NCI-H345 (cell line): ENCODE data around the gene MYO1D.
"Not testable (repeated sequence)": the region's sequence is repeated elsewhere in the genome, so short reads cannot be mapped to it uniquely, and the experiment has no call there.

Source experiments
- DNase-seq: peaks from one replicate; lab custom pipeline; 2025; lab: John Stamatoyannopoulos, UW

Gene MYO1D

GRCh38 chr17:32894245-32894644 lies 17.3 kb upstream of the MYO1D start:
- no peak for DNase-seq

- not testable (repeated sequence) for DNase-seq
Measured at GRCh38 chr17:32887410-32887809, 10.5 kb upstream of the MYO1D start.

DNA sequence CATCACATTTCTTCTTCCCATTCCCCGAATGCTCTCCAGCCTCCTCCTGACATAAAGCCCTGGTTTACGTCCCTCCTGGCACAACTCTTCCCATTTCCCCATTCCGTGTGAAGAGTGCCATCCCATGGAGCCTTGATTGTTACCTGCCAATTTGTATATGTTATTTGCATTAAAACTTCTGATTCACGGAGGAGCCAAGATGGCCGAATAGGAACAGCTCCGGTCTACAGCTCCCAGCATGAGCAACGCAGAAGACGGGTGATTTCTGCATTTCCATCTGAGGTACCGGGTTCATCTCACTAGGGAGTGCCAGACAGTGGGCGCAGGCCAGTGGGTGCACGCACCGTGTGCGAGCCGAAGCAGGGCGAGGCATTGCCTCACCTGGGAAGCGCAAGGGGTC lies 10.0 kb upstream of the MYO1D start:
- peak; percentile 21 for DNase-seq

DNA sequence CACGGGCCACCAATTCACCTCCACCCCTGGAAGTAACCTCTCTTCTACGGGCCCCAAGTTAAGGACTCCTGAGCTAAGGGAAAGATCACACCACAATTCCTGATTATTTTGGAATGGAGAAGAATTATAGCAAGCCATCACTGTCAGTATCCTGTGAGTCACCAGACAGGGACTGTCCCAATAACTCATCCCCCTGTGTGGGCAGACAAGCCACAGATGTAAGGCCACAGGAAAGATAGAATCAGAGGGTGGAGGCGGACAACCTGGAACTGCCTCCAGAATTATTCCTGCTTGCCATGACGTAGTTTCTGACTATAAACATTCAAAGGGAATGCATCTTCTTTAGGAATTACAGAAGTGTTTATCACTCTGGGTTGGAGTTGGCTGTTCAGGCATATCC lies 5.8 kb upstream of the MYO1D start:
- no peak for DNase-seq

DNA sequence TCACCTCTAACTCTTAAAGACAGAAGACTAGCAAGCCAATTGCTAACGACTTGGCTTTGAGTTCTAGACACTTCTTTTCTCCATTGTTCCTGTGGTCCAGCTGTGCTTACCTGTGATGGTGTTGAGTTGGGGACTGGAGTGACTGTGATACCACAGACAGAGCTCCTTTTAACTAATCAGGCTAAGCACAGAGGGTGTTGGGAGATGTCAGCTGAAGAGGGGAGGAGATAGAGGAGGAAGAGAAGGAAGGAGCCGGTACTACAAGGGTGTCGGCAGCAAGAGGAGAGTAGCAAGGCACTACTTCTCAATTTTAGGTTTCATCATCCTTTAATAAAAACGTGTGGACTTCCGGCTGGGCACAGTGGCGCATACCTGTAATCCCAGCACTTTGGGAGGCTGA lies 5.1 kb upstream of the MYO1D start:
- DNase-seq = no peak

DNA sequence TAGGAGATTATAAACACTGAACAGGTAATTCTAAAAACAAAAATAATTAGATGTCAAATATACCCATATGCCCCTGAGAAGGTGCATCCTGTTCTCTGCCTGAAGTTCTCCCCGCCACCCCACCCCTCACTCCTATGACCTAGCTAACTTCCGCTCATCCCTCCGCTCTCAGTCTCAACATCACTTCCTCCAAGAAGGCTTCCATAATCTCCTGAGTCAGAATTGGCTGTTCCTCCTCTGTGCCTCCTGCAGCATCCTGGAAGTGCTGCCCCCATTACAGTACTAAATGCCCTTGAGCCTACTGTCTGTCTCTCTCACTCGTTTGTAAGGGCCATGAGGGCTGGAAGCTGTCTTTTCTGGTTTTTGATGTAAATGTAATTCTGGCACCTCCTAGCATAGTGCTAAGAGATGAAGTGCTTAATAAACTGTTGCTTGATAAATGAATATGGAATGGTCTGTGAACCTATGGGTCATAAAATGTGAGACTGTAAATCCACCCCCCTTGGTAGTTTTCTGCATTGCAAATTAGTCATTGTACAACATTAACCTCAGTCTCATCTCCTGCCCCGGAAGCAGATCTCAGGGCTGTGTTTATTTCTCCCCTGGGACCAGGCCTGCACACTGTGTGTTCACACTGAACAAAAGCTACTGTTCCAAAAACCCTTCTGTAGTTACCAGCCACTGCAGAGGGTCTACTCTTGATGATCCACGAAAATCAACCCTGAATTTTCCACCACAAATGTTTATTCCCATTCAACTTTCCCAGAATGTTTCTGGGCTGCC lies 3.9 kb upstream of the MYO1D start:
- no peak for DNase-seq

DNA sequence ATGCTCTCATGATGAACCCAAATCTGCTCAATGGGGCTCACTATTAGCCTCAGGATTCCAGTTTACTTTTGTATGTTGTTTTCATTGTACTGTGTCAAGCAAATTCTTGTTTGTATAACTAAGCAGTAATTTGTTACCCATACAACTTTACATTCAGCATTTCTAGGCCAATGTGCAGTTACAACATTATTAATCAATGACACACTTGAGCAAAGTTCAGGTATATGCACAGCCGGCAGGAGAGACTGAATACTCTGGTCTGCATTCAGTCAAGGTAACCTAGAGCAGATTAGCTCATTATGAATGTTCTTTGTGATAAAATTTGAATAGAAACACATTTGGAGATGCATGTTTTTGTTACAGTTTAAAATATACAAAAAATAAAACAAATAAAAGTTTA lies 2.2 kb upstream of the MYO1D start:
- no peak for DNase-seq

- no peak for DNase-seq
Measured at GRCh38 chr17:32878211-32878610, 1.3 kb upstream of the MYO1D start.

DNA sequence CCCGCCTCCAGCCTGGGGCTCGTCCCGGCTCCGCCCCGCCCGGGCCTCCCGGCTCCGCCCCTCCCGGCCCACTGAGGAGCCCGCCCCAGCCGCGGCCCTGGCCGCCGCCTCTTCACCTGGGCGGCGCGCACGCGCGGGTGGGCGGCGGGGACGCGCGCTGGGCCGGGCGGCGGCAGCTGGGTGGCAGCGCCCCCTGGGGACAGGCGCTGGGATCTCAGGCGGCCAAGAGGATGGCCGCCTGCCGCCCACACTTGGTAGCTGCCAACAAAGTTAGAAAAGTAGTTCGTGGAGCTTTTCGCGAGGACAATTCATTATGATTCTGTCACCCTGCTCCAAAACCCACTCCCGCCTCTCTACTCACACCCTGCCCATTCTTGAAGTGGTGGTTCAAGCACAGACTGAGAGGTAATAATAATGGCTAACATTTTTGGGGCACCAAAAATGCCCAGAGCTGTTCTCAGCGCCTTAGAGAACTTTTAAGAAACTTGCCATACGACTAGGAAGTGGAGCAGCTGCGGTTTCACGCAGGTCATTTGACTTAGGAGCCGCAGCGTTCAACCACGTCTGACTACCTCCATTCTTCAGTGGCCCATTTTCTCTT lies 340 bp upstream of the MYO1D start:
- peak; percentile 96 for DNase-seq

DNA sequence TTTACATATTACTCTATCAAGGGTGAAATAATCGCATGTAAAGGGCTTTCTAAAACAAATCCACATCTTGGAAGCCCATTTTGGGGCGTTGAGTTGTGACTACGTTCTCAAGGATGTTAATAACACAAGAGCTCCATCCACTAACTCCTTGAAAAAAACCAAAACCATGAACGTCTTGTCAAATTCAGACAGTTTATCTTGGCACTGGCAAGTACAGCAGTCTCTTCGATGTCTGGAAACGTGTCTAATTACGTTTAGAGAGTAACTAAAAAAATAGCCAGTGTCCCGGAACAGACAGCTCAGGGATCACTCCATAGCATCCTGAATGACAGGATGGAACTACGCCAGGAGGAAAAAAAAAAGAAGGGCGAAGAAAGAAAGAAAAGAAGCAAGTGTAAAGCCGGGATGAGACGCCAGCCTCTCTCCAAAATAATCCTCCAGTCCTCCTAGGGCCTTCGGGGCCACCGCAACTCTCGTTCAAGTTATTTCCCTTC lies 954 bp downstream of the MYO1D start:
- DNase-seq = no peak

GRCh38 chr17:32875230-32875917 lies 1.6 kb downstream of the MYO1D start:
- DNase-seq = no peak

GRCh38 chr17:32873114-32873513 lies 3.8 kb downstream of the MYO1D start:
- no peak for DNase-seq

GRCh38 chr17:32871746-32872145 lies 5.2 kb downstream of the MYO1D start:
- no peak for DNase-seq

- DNase-seq = no peak
Measured at GRCh38 chr17:32870969-32871368, 6.0 kb downstream of the MYO1D start.

GRCh38 chr17:32870027-32870670 lies 6.8 kb downstream of the MYO1D start:
- DNase-seq = no peak

GRCh38 chr17:32869345-32870026 lies 7.4 kb downstream of the MYO1D start:
- DNase-seq = no peak

GRCh38 chr17:32865141-32865540 lies 11.8 kb downstream of the MYO1D start:
- no peak for DNase-seq

- no peak for DNase-seq
Measured at GRCh38 chr17:32863559-32863958, 13.4 kb downstream of the MYO1D start.

- DNase-seq = no peak
Measured at GRCh38 chr17:32862940-32863339, 14.0 kb downstream of the MYO1D start.

- no peak for DNase-seq
Measured at GRCh38 chr17:32861981-32862380, 14.9 kb downstream of the MYO1D start.

DNA sequence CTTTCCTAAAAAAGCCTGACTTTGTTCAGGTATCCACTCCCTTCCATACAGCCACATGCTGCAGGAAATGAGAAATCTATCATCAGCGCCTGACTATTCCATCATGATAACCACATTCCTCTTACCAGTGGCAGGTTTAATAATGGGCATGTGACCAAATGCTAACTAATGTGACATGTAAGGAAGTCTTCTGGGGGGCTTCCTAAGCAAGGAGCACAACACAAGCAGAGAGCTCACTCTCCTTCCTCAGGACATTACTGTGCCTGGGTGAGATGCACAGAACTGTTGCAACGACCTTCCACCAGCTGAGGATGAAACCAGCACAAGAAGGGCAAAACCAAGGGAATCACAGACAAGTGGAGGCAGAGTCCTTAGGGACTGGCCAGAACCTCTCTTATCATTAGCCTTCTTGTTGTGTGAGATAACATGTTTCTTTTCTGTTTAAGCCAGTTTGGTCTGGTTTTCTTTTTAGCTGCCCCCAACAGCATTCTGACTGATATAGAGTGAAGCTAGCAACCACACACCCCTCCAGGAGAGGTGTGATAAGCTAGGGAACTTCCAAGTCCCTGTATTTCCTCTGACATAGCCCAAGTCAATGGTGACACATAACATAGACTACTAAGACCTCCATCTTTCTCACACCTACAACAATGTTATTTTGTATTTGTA lies 16.9 kb downstream of the MYO1D start:
- DNase-seq = no peak
